ENCODE results near the gene VPS8.

VPS8 gene

GRCh38 chr3:184777566-184778356 lies 34.2 kb upstream of the VPS8 start:
- DNase-seq (ENCODE audit: extremely low read depth, low read depth), result peak; percentile 93
- TF ChIP-seq CTCF (IDR thresholded peaks at IDR 0.05; ENCODE audit: low read depth, low read length), result peak; percentile 61

GRCh38 chr3:184778426-184779332 lies 33.3 kb upstream of the VPS8 start:
- TF ChIP-seq CTCF (IDR thresholded peaks at IDR 0.05; ENCODE audit: low read depth, low read length), result no peak
- no peak for DNase-seq (ENCODE audit: extremely low read depth, low read depth)

GRCh38 chr3:184780981-184781515 lies 30.9 kb upstream of the VPS8 start:
- no peak for DNase-seq (ENCODE audit: extremely low read depth, low read depth)
- TF ChIP-seq CTCF (IDR thresholded peaks at IDR 0.05; ENCODE audit: low read depth, low read length), result no peak

GRCh38 chr3:184781801-184782200 lies 30.2 kb upstream of the VPS8 start:
- no peak for DNase-seq (ENCODE audit: extremely low read depth, low read depth)
- no peak for TF ChIP-seq CTCF (IDR thresholded peaks at IDR 0.05; ENCODE audit: low read depth, low read length)

GRCh38 chr3:184783319-184783718 lies 28.6 kb upstream of the VPS8 start:
- TF ChIP-seq CTCF (IDR thresholded peaks at IDR 0.05; ENCODE audit: low read depth, low read length), result no peak
- no peak for DNase-seq (ENCODE audit: extremely low read depth, low read depth)

GRCh38 chr3:184784731-184785500 lies 27.1 kb upstream of the VPS8 start:
- no peak for DNase-seq (ENCODE audit: extremely low read depth, low read depth)
- no peak for TF ChIP-seq CTCF (IDR thresholded peaks at IDR 0.05; ENCODE audit: low read depth, low read length)
